CD4-positive, alpha-beta T cell treated with Interleukin-10 for 1 hour (primary cell): ENCODE results near the gene BCAT1.
"Not testable (repeated sequence)": the region's sequence is repeated elsewhere in the genome, so short reads cannot be mapped to it uniquely, and the experiment has no call there.

Experiments
- DNase-seq: peaks from one replicate; pipeline ENCODE4 v3.0.0-alpha.2; 2020

BCAT1 gene

GRCh38 chr12:24948757-24949722 lies at the start of gene BCAT1:
Gene BCAT1, minus strand, starts transcription at chr12:24949101. Its CDS starts 169 bp downstream, at chr12:24948932.
- DNase-seq, result peak; percentile 27

GRCh38 chr12:24997970-24998582 lies 49.2 kb upstream of the BCAT1 start:
- DNase-seq, result peak; percentile 5

GRCh38 chr12:24997496-24997895 lies 48.6 kb upstream of the BCAT1 start:
- DNase-seq, result no peak

GRCh38 chr12:24996820-24997219 lies 47.9 kb upstream of the BCAT1 start:
- DNase-seq, result no peak

- DNase-seq, result no peak
Measured at GRCh38 chr12:24996102-24996797, 47.3 kb upstream of the BCAT1 start.

GRCh38 chr12:24993793-24994192 lies 44.9 kb upstream of the BCAT1 start:
- no peak for DNase-seq

GRCh38 chr12:24991209-24992049 lies 42.5 kb upstream of the BCAT1 start:
- DNase-seq, result peak; percentile 77

- DNase-seq, result no peak
Measured at GRCh38 chr12:24989216-24989615, 40.3 kb upstream of the BCAT1 start.

- no peak for DNase-seq
Measured at GRCh38 chr12:24982250-24982649, 33.3 kb upstream of the BCAT1 start.

- DNase-seq, result no peak
Measured at GRCh38 chr12:24979976-24980730, 31.3 kb upstream of the BCAT1 start.

GRCh38 chr12:24979329-24979728 lies 30.4 kb upstream of the BCAT1 start:
- no peak for DNase-seq

- DNase-seq, result no peak
Measured at GRCh38 chr12:24977711-24978110, 28.8 kb upstream of the BCAT1 start.

- DNase-seq, result no peak
Measured at GRCh38 chr12:24977060-24977459, 28.2 kb upstream of the BCAT1 start.

GRCh38 chr12:24975425-24975824 lies 26.5 kb upstream of the BCAT1 start:
- DNase-seq, result no peak

GRCh38 chr12:24974216-24974615 lies 25.3 kb upstream of the BCAT1 start:
- DNase-seq, result no peak

GRCh38 chr12:24972078-24972477 lies 23.2 kb upstream of the BCAT1 start:
- no peak for DNase-seq

- DNase-seq, result no peak
Measured at GRCh38 chr12:24970177-24970576, 21.3 kb upstream of the BCAT1 start.

GRCh38 chr12:24966951-24967564 lies 18.2 kb upstream of the BCAT1 start:
- DNase-seq, result no peak

- DNase-seq, result no peak
Measured at GRCh38 chr12:24964342-24964741, 15.4 kb upstream of the BCAT1 start.

GRCh38 chr12:24960222-24960855 lies 11.4 kb upstream of the BCAT1 start:
- peak; percentile 12 for DNase-seq

GRCh38 chr12:24956351-24956750 lies 7.5 kb upstream of the BCAT1 start:
- DNase-seq, result not testable (repeated sequence)
